Epithelial cell of esophagus (primary cell): Measurements from ENCODE around the gene RNU6-9.

ENCODE experiments used
- DNase-seq: peaks from one replicate; pipeline ENCODE4 v3.0.0; 2010; ENCODE audit warnings: low read depth
- H3K4me3 ChIP-seq: 2 replicates; pipeline ENCODE4 v1.5.1; 2011; ENCODE audit warnings: mild to moderate bottlenecking, low read length, control low read depth
- CTCF ChIP-seq: IDR thresholded peaks from 2 replicates; pipeline ENCODE4 v1.5.1; 2011; ENCODE audit warnings: low read depth, mild to moderate bottlenecking, low read length, control low read depth, inconsistent platforms; ENCODE audit not compliant: insufficient read depth; ENCODE audit errors: missing control alignments

RNU6-9 gene

GRCh38 chr19:918152-918437 lies 24.8 kb downstream of the RNU6-9 start:
- no peak for DNase-seq
- TF ChIP-seq CTCF: no peak
- no peak overlapping the region for H3K4me3 ChIP-seq

GRCh38 chr19:918481-919198 lies 25.4 kb downstream of the RNU6-9 start:
- DNase-seq: no peak
- no peak for TF ChIP-seq CTCF
- H3K4me3 ChIP-seq: no peak overlapping the region

DNA sequence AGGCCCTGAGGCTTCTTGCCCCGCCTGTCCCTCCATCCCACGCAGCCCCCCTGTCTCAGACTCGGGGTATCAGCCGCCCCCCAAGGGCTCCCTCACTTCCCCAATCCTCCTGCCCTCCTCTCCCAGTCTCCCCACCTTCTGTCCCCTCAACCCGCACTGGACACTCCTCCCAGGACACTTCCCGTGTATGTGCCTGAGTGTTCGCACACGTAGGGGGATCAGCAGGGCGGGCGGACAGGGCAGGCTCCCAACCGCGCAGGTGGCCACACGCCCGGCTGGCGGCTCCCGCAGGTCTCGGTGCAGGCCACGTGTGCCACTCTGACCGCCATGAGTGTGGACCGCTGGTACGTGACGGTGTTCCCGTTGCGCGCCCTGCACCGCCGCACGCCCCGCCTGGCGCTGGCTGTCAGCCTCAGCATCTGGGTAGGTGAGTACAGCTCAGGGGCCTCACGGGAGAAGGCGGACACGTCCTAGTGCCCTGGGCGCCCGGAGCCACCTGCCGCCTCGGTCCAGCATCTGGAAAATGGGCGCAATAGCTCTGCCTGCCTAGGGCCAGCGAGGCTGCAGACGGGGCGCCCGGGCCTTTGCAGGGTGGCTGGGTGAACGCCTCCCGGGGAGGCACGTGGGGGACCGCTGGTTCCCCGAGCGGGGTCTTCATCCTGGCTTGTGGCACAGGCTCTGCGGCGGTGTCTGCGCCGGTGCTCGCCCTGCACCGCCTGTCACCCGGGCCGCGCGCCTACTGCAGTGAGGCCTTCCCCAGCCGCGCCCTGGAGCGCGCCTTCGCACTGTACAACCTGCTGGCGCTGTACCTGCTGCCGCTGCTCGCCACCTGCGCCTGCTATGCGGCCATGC lies 26.1 kb downstream of the RNU6-9 start:
- H3K4me3 ChIP-seq: no peak overlapping the region
- peak; percentile 62 for DNase-seq
- no peak for TF ChIP-seq CTCF

GRCh38 chr19:920051-920864 lies 27.0 kb downstream of the RNU6-9 start:
- TF ChIP-seq CTCF: no peak
- H3K4me3 ChIP-seq: no peak overlapping the region
- DNase-seq: peak; percentile 42

GRCh38 chr19:924553-925086 lies 31.3 kb downstream of the RNU6-9 start:
- DNase-seq: no peak
- TF ChIP-seq CTCF: no peak
- H3K4me3 ChIP-seq: peak overlapping the region; percentile 76

DNA sequence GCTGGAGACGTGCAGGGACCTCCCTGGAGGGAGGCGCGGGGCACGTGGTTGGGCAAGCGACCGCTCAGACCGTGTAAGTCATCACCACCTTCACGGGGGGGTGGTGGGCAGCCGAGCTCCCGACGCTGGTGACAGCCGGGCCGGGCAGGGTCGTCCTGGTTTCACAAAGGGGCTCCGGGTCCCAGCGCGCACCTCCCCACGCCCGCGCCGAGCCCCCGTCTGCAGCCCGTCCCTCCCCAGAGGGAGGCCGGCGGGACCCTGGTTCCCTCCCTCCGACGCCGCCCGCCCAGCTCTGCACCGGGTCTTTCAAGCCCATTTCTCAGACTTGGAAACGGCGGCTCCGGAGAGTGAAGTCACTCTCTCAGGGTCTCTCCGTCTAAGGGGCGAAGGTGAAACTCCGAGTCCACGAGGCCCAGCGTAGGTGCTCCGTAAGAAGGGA lies 31.8 kb downstream of the RNU6-9 start:
- peak overlapping the region; percentile 76 for H3K4me3 ChIP-seq
- no peak for TF ChIP-seq CTCF
- peak; percentile 67 for DNase-seq
